GM18519 (cell line): ENCODE measurements around the gene EVA1B.

Experiments
- ATAC-seq: cut with Tn5 transposase; IDR thresholded peaks from one replicate; pipeline ENCODE4 v1.9.1; 2021; ENCODE audit warnings: mild to moderate bottlenecking, moderate library complexity; ENCODE audit not compliant: unreplicated experiment, low FRiP score

The EVA1B gene, protein sequence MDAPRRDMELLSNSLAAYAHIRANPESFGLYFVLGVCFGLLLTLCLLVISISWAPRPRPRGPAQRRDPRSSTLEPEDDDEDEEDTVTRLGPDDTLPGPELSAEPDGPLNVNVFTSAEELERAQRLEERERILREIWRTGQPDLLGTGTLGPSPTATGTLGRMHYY

DNA sequence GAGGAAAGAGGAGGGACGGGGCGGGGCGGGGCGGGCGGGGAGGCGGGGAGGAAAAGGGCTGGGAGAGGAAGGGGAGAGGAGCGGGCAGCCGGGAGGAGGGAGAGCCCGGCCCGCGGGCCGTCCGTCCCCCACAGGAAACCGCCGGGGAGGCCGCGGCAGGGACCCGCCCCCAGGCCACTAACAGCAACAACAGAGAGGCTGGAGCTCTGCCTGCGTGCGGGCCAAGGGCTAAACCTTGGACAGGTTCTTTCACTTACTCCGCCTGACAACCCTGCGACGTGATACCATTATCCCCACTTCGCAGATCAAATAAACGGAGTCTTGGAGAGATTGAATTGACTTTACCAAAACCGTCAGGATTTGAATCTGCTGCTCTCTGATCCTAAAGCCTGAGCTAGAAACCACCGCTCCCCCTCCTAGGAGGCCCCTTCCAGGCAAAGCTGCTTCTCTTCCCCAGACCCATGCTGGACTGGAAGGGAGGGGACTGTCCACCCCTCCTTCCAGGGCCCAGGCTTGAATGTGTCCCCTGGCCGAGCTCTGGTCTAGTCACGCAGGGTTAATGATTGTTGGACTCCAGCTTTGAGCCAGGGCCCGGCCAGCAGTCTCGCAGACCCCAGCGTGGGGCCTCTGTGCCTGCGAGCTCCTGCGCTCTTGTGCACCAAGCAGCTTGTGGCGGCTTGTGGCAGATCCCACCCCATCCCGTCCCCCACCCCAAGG lies at the start of gene EVA1B:
EVA1B (minus strand) TSS at position 10 of the 717 bp plus-strand sequence. CDS start 608 bp downstream, outside the sequence.
- ATAC-seq = no peak

- ATAC-seq = no peak
Observed at GRCh38 chr1:36372617-36373016, 49.2 kb upstream of the EVA1B start.

- no peak for ATAC-seq
Observed at GRCh38 chr1:36369061-36369861, 45.8 kb upstream of the EVA1B start.

- ATAC-seq = no peak
Observed at GRCh38 chr1:36367798-36368197, 44.4 kb upstream of the EVA1B start.

GRCh38 chr1:36367066-36367465 lies 43.6 kb upstream of the EVA1B start:
- ATAC-seq = no peak

DNA sequence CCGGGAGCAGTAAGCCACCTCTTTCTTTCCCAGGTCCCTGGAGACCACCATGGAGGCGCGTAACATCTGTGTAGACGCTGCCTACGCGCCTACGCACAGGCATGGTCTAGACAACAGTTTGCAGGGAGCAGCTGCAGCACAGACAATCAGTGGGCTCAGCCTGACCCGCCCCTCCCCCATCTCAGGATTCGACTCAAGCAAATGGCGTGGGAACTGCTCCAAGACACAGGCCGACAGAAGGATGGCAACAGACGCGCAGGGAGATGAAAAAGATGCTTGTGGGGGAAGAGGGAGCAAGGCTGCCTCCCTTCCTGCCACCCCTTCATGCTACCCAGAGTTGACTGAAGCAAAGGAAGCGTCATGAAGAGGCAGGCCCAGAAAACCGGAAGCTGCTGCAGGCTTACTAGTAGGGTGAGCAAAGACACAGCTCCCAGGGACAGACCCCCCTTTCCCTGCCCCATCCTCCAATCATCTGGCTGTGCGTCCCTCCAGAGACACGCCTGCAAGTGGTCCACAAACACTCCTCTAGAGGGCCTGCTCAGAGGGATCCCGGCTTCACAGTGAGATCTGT lies 42.7 kb upstream of the EVA1B start:
- no peak for ATAC-seq

GRCh38 chr1:36365381-36365780 lies 41.9 kb upstream of the EVA1B start:
- ATAC-seq = no peak

DNA sequence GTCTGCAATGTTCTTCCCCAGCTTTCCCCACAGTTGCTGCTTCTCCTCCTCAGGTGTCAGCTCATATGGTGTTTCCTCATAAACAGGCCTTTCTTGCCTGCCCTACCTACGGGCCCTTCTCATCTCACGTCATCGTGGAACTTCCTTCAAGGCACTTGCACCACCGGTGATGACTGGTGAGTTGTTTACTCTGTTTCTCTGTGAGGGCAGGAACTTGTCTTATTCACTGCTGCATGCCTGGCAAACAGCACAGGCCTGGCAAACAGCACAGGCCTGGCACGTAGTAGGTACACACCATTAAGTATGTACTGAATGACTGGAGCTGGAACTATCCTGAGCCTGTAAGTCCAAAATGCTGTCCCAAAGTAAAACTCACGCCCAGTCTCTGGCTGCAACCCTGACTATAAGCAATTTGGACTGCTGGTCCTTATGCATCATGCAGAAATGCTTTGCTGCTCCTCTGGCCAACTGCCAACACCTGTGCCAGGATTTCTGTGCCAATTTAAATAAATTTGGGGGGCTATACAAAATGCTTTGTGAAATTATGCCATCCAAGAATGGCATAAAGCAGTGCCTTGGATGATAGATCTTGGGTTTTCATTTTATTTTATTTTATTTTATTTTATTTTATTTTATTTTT lies 36.6 kb upstream of the EVA1B start:
- ATAC-seq = no peak

DNA sequence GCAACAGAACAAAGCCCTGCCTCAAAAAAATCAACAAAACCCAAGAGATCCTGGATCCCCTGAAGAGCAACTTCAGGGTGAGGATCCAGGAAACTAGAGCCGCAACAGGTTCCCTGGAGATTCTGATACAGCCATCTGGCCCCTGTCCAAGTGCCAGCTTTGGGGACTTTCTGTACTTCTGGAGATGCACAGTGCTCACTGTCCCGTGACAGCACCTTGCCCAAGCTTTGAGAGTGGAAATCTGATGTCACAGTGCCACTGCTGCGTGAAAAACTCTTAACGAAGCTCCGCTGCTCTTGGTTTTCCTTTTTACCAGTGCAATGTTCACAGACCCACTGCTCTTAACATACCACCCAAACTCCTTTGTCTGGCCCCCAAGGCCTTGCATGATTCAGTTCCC lies 35.9 kb upstream of the EVA1B start:
- no peak for ATAC-seq

DNA sequence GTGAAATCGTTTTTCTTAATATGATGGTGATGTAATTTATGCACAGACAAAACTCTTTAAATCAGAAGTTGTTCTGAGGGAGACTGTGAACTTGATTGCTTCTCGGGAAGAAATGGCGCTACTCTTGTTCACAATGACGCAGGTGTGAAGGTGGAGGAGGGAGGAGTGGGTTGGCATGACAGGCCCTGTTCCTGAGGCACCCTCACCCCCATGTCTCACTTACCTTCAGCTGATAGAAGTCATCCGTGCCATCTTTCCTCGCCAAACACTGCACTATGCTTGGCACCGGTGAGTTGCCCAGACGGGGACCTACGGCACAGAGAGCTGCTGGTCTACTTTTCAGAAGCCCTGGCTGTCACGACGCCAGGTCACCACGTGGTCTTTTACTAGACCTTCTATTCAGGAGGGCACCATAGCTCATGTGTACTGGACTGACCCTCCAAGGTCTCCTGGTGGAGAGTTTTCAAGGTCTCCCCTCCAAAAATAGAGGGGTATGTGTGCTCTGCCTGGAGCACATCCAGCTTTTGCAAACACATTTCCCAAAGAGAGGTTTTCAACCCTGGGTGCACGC lies 35.2 kb upstream of the EVA1B start:
- no peak for ATAC-seq

DNA sequence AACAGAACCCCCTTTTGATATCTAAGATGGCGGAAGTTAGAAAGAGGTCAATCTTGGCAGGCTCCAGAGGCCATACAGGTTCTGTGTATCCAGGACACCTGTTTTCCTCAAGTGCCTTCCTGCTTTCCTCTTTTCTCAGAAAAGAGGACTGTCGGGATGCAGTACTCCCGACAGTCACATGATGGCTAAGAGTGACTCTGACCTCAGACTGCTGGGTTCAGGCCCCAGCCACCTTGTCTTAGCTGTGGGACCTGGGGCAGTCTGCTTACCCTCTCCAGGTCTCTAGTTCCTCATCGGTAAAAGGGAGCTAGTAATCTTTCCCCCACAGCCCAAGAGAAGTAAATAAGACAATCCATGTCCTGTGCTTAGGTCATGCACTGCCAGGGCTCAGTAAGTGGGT lies 32.4 kb upstream of the EVA1B start:
- no peak for ATAC-seq

DNA sequence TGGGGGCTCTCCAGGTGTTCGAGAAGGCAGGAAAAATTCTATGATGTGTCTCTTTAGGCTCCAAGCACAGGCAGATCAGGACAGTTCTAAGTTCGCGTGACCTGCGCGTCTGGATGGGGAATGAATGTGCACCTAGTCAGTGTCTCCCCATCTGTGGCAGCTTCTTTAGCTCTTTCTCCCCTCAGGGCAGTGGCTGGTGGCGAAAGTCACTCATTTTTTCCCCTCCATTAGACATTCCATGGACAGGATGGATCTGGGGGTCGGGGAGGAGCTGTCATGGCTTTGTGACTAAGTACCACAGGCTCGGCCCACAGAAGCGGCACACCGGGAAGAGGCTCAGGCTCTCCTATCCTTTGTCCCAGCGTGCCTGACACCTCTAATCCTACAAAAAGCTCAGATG lies 31.0 kb upstream of the EVA1B start:
- no peak for ATAC-seq

DNA sequence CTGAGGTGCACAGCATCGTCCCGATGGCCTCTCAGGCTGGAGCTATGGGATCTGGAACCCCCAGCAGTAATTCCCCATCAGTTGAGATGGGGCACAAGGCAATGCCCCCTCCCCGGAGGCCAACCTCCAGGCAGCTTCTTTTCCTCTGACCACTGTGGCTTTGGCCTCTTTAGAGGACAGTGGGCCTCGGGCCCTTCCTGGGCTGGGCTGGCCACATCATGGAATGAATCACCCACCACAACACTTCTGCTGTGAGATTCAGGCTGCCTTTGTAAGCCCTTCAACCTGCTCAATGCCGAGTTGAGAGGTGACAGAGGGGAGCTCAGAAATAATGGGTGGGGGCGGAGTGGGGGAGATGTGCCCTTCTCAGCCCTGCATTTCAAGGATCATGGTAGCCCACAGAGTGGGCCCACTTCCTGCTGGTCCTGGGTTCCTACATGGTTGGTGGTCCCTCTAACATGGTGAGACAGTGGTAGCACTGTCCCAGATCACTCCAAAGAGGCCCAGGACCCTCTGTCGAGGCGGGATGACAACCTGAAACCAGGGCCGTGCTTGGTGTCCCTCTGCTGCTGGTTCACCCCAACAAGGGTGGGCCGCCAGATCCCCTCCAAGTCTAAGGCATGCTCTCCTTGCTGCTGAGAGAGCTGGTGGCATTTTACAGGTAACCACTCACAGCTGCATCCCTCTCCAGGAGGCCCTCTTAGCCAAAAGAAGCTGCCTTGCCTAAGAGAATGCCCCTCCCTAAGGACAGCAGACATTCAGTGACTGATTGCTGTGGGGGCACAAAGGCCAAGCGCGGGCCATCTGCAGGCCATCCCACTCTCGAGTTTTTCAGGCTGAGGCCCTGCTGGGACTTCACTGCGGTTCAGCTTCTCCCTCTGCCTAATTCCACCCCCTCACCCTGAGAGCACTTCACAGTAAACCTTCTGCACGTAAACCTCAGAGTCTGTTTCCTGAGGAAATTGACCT lies 29.7 kb upstream of the EVA1B start:
- ATAC-seq = no peak

GRCh38 chr1:36352125-36352909 lies 28.9 kb upstream of the EVA1B start:
- no peak for ATAC-seq

- no peak for ATAC-seq
Observed at GRCh38 chr1:36351227-36351977, 28.0 kb upstream of the EVA1B start.

- no peak for ATAC-seq
Observed at GRCh38 chr1:36350659-36351226, 27.3 kb upstream of the EVA1B start.

DNA sequence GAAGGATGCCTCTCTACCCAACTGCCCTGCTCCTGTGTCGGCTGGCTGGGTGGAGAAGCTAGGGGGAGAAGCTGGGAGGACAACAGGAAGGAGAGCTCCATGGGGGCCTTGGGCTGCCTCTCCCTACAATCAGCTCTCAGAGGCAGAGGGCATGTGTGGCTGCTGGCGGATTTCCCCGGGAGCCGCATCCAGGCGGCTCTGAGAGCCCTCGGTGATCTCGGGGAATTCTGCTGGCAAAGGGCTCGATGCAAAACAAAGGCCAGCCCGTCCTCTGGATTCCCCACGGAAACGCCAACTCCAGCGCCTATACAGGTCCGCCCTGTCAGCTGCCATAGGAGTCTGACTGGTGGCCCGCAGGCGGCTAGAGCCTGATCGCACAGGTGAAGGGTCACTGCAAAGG lies 26.4 kb upstream of the EVA1B start:
- ATAC-seq = no peak
